IPS-20b (cell line): ENCODE data around the gene CCDC68.

Experiments used
- H3K27ac ChIP-seq: one replicate; pipeline ENCODE4 v1.5.1; 2013; ENCODE audit warnings: low read length
- H3K27me3 ChIP-seq: 2 replicates; pipeline ENCODE4 v1.6.1; 2013; ENCODE audit warnings: mild to moderate bottlenecking, low read length, inconsistent platforms; ENCODE audit not compliant: insufficient read depth
- H3K36me3 ChIP-seq: 2 replicates; pipeline ENCODE4 v1.6.1; 2013; ENCODE audit warnings: low read depth, mild to moderate bottlenecking, inconsistent platforms, low read length, moderate library complexity; ENCODE audit not compliant: insufficient read depth
- H3K4me1 ChIP-seq: 2 replicates; pipeline ENCODE4 v1.6.1; 2013; ENCODE audit warnings: mild to moderate bottlenecking, control low read depth, inconsistent platforms, low read length, moderate library complexity; ENCODE audit not compliant: insufficient read depth
- H3K4me3 ChIP-seq: 2 replicates; pipeline ENCODE4 v1.5.1; 2013; ENCODE audit warnings: mild to moderate bottlenecking, low read length, inconsistent platforms
- H3K9ac ChIP-seq: 2 replicates; pipeline ENCODE4 v1.6.1; 2013; ENCODE audit warnings: low read depth, mild to moderate bottlenecking, inconsistent platforms, low read length, moderate library complexity
- H3K9me3 ChIP-seq: 2 replicates; pipeline ENCODE4 v1.6.1; 2013; ENCODE audit warnings: mild to moderate bottlenecking, low read depth, low read length, inconsistent platforms; ENCODE audit not compliant: insufficient read depth

Gene CCDC68

DNA sequence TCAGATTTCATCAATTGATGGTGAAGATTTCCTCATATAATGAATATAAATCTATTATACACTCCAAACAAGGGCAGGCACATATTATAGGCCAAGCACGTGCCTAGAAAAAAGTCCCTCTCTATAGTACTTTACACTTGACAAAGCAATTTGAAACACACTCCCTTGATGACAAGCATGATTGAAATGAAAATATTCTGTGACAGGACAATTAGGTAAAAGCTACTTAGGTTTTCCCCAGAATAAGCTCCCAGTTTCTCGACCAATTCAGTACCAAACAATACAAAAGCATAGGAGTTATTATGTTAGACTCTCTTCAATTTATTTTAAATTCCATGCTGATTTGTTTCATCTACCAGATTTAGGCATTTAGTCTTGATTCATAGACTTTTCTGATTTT is 47.7 kb downstream of the CCDC68 start:
- Histone ChIP-seq H3K27ac (no peak overlapping the region), H3K9me3 (no peaks in the 10 kb centered on the region), H3K36me3 (no peaks in the 10 kb centered on the region), H3K4me1 (no peaks in the 10 kb centered on the region), H3K4me3 (no peak overlapping the region), H3K27me3 (no peaks in the 10 kb centered on the region), H3K9ac (no peak overlapping the region)

DNA sequence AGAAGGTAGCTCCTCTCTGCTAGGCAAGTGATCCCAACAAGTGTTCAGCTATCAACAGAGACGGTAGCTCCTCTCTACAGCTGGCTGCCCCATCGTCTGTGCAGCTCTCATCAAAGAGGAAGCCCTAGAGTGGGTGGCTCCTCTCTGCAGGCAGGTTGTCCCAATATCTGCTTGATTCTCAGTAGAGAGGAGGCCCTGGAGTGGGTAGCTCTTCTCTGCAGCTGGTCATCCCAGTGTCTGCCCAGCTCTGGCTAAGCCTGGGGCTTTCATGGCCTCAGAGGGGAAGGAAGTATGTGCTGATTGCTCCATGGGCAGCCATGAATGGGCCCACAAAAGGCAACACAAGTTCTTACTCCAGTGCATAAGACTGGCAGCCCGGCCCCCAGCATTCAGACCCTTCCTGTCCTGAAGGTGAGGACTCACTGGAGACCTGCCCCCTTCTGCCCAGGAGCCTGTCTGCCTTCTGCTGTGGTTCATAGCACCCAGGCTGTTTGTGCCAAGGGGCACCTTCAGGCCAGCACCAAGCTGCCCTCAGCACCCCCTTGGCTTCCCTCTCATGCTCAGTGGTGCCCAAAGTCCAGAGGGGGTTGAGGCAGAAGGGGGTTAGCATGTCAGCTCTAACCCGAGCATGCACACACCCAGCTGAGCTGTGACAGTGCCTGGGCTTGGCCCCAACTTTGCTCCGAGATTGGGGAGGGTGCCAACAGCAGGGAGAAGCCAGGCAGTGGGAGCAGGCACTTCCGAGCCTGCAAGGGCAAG is 48.9 kb downstream of the CCDC68 start:
- Histone ChIP-seq H3K9me3 (no peaks in the 10 kb centered on the region), H3K36me3 (no peaks in the 10 kb centered on the region), H3K27me3 (no peaks in the 10 kb centered on the region), H3K27ac (no peak overlapping the region), H3K9ac (no peak overlapping the region), H3K4me1 (no peaks in the 10 kb centered on the region), H3K4me3 (no peak overlapping the region)

DNA sequence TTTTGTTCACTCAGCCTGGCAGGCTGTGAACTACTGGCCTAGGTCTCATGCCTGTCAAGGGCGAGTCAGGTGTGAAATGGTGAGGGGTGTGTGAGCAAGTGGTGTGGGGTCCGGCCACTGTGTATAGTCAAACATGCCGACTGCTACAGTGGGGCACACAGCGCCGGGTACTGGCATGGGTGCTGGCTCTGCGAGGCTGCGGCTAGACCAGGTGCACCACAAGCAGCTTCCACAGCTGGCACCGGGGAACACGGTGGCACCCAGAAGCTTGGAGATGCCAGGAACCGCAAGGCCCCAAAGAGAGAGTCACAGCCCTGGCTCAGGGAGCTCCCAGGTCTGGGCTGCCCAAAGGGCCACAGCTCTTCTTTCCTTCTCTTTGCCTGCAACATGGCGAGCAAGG is 49.7 kb downstream of the CCDC68 start:
- Histone ChIP-seq H3K9me3 (no peaks in the 10 kb centered on the region), H3K27me3 (no peaks in the 10 kb centered on the region), H3K4me3 (no peak overlapping the region), H3K9ac (no peak overlapping the region), H3K4me1 (no peaks in the 10 kb centered on the region), H3K36me3 (no peaks in the 10 kb centered on the region), H3K27ac (no peak overlapping the region)

DNA sequence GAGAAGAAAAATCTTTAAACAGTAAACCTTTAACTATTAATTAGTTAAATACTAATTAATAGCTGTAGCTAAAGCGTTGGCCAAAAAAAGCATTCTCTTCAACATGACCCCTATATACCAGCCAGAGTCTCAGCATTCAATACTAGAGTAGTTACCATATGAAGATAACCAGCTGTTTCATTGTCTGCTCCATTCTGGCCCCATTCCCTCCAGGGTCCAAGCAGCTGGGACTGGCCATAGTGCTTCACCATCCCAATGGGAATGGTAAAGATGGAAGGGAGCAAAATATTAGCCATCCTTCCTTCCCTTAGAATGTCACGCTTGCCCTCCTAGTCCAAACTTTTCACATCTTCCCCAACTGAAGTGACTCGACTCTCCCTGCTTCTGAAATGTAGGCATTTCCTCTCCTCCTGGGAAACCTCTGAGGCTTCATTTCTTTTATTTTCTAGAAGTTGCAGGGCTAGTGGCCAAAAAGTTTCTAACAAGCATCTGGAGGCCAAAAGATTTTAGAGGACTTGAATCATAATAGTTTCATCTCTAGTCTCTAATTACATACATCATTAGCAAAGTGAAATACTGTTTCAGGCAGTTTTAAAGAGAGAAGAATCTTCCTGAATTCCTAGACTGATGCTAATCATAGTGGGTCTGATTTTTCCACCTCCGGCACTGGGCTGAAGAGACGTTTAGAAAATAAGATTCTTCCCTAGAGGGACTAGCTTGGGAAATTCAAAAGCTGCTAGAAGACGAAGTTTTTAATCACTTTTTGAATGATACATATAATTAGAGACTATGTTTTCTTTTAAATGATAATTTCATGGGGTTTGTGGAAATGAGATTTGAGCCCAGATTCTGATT is 52.7 kb downstream of the CCDC68 start:
- Histone ChIP-seq H3K4me1 (peaks cover 7% of the 10 kb centered on the region), H3K9ac (no peak overlapping the region), H3K27me3 (no peaks in the 10 kb centered on the region), H3K36me3 (no peaks in the 10 kb centered on the region), H3K9me3 (no peaks in the 10 kb centered on the region), H3K4me3 (no peak overlapping the region), H3K27ac (no peak overlapping the region)

DNA sequence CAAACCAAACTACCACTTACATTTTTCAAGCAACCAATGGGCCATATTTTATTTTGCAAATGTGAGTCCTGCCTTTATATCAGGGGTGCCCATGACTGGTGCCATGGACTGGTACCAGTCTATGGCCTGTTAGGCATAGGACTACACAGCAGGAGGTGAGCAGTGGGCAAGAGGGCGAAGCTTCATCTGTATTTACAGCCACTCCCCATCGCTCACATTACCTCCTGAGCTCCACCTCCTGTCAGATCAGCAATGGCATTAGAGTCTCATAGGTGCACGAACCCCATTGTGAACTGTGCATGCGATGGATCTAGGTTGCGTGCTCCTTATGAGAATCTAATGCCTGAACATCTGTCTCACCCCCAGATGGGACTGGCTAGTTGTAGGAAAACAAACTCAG is 53.6 kb downstream of the CCDC68 start:
- no peaks in the 10 kb centered on the region for H3K27me3 ChIP-seq
- H3K9me3 ChIP-seq = no peaks in the 10 kb centered on the region
- peaks cover 7% of the 10 kb centered on the region for H3K4me1 ChIP-seq
- no peaks in the 10 kb centered on the region for H3K36me3 ChIP-seq
- H3K9ac ChIP-seq = no peak overlapping the region
- H3K4me3 ChIP-seq = no peak overlapping the region
- no peak overlapping the region for H3K27ac ChIP-seq

DNA sequence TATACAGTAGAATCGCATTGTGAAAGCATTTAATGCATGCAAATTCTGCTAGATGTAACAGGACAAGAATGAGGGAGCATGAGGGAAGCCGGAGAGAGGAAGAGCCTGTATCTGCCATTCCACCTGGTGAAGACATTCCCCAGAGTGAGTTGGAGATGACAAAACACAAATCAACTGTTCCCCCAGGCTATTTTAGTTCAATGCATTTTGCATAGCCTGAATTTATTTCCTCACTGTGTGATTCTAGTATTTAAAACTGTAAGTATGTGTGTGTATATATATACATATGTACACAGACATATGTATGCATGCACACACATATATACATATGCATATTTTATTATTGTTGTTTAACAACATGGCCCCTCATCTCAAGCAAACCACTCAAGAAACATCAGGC is 54.7 kb downstream of the CCDC68 start:
- H3K9me3 ChIP-seq = no peaks in the 10 kb centered on the region
- no peak overlapping the region for H3K4me3 ChIP-seq
- no peak overlapping the region for H3K27ac ChIP-seq
- H3K36me3 ChIP-seq = no peaks in the 10 kb centered on the region
- H3K9ac ChIP-seq = no peak overlapping the region
- H3K4me1 ChIP-seq = peaks cover 7% of the 10 kb centered on the region
- no peaks in the 10 kb centered on the region for H3K27me3 ChIP-seq

DNA sequence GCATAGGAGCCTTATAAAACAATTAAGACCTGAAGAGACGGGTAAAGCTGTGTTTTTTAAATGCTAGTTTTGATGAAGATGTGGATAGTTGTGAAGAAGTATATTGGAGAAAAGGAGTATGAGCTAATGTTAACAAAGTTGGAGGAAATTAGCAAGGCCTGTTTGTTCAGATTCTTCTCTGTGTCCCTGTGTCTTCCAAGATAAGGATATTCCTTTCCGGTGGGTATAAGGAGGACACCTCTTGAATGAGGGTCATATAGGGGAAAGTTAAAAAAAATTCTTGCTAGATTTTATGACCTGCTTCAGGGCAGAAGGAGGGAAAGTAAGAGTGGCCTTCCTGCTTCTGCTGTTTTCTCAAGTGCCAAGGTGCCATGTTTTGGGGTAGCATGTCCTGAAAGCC is 59.0 kb downstream of the CCDC68 start:
- Histone ChIP-seq H3K9me3 (no peaks in the 10 kb centered on the region), H3K4me3 (no peak overlapping the region), H3K9ac (no peak overlapping the region), H3K36me3 (no peaks in the 10 kb centered on the region), H3K27me3 (no peaks in the 10 kb centered on the region), H3K4me1 (peaks cover 7% of the 10 kb centered on the region), H3K27ac (no peak overlapping the region)

DNA sequence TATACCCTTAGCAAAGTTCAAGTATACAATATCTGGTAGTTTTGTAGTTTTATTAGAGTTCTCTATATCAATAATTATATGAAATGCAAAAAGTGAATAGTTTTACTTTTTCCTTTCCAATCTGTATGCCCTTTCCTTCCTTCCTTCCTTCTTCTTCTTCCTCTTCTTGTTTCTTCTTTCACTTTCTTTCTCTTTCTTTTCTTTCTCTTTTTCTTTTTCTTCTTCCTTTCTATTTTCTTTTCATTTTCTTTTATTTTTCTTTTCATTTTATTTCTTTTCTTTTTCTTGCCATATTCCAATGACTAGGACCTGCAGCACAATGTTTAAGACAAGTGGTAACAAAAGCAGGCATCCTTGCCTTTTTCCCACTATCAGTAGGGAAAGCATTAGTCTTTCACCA is 59.8 kb downstream of the CCDC68 start:
- Histone ChIP-seq H3K27me3 (no peaks in the 10 kb centered on the region), H3K4me3 (no peak overlapping the region), H3K36me3 (no peaks in the 10 kb centered on the region), H3K27ac (no peak overlapping the region), H3K4me1 (peaks cover 7% of the 10 kb centered on the region), H3K9ac (no peak overlapping the region), H3K9me3 (no peaks in the 10 kb centered on the region)

DNA sequence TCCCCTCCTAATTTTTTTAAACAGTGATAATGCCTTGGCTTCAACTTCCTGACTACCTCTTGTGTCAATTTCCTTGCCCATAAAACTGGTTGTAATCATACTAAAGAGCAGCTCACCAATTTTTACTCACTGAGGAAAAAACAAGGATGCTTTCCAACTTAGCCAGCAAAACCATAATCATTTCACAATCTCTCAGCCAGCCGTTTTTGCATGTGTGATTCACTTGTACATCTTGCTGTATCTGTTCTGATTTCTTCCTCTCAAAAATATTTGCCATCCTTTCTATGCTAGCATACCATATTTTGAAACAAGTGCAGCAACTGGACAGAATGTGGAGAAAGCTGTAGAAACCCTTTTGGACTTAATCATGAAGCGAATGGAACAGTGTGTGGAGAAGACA is 70.3 kb downstream of the CCDC68 start:
- H3K4me1 ChIP-seq = no peaks in the 10 kb centered on the region
- H3K9me3 ChIP-seq = no peaks in the 10 kb centered on the region
- no peaks in the 10 kb centered on the region; the same call in 1 of the 2 replicates for H3K27me3 ChIP-seq

DNA sequence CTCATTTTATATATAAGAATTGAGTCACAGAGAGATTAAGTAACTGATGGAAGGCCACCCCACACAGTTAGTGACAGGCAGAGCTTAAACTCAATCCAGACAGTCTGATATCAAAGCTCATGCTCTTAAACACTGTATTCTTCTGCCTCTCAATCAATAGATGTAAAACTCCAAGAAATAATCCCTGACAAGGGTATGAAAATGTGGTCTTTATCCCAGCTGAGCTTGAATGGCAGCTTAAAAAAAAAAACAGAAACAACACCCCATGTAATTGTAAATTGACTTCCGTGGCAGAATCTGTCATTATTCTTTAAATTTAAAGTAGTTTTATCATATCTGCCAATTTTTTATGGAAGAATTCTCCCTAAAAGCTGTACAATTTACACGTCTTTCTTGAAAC is 70.9 kb downstream of the CCDC68 start:
- no peaks in the 10 kb centered on the region for H3K9me3 ChIP-seq
- no peak overlapping the region for H3K27ac ChIP-seq
- H3K36me3 ChIP-seq = no peaks in the 10 kb centered on the region
- H3K27me3 ChIP-seq = peaks cover 2% of the 10 kb centered on the region; the same call in 1 of the 2 replicates
- no peaks in the 10 kb centered on the region for H3K4me1 ChIP-seq
- H3K9ac ChIP-seq = no peak overlapping the region
- H3K4me3 ChIP-seq = no peak overlapping the region

More for the DNA sequence above, 70.3 kb downstream of the CCDC68 start:
- Histone ChIP-seq H3K4me3 (no peak overlapping the region), H3K36me3 (no peaks in the 10 kb centered on the region), H3K9ac (no peak overlapping the region), H3K27ac (no peak overlapping the region)

DNA sequence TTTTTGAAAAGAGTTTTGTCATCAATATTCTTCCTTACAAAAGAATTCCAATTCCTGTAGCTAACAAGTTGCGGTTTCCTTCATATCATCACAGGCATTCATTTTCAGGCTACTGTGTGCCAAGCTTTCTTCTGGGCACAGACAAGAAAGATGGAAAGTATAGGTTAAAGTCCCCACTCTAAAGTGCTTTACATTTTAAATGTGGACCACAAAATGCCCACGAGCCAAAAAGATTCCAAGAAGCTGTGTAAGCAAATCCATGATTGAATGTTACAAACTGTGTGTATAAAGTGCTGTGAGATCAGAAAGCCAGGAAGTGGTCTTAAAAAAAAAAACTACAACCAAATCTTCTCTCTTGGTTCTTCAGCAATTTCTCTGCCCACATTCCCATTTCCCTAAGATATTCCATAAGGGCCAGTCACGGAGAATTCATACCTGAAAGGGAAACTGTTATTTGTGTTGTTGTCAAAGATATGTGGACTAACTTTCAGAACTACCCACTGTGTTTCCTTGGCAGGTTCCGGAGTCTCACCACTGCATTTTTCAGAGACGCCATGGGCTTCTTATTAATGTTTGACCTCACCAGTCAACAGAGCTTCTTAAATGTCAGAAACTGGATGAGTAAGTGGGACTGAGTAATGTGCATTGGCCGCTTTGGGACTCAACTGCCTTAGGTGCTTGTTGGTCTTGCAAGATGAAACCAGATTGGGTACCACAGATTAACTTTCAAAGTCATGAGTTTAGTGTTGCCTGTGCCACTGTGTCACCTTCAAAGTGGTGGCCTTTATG is 75.3 kb downstream of the CCDC68 start:
- H3K27ac ChIP-seq = no peak overlapping the region
- H3K36me3 ChIP-seq = no peaks in the 10 kb centered on the region
- H3K4me1 ChIP-seq = peaks cover 5% of the 10 kb centered on the region; the same call in 1 of the 2 replicates
- no peak overlapping the region for H3K4me3 ChIP-seq
- H3K9ac ChIP-seq = no peak overlapping the region
- peaks cover 15% of the 10 kb centered on the region; the same call in 1 of the 2 replicates for H3K27me3 ChIP-seq
- no peaks in the 10 kb centered on the region for H3K9me3 ChIP-seq
